Measurements from ENCODE around the gene ITGB2.

Gene ITGB2

GRCh38 chr21:44955141-44955797 is 34.6 kb upstream of the ITGB2 start:
- DNase-seq = no peak

GRCh38 chr21:44954281-44954771 is 33.6 kb upstream of the ITGB2 start:
- DNase-seq = no peak

DNA sequence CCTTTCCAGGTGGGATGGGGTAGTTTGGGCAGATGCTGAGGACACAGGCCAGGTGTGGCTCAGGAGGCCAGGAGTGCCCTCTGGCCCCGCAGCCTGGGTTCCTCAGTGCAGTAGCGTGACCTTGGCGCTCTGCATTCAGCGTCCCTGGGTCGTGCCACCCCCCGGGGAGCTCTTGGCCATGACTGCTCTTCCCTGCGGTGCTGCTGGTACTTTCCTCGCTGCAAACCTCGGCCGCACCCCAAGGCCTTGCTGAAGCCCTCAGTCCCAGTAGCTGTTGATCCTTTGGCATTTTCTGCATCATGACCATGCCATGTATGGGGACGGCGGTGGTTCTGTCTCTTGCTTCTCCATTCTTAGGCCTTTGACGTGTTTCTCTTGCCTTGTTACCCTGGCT is 32.9 kb upstream of the ITGB2 start:
- no peak for DNase-seq

- no peak for DNase-seq
Measured at GRCh38 chr21:44952929-44953627, 32.4 kb upstream of the ITGB2 start.

GRCh38 chr21:44952116-44952928 is 31.6 kb upstream of the ITGB2 start:
- DNase-seq = no peak

DNA sequence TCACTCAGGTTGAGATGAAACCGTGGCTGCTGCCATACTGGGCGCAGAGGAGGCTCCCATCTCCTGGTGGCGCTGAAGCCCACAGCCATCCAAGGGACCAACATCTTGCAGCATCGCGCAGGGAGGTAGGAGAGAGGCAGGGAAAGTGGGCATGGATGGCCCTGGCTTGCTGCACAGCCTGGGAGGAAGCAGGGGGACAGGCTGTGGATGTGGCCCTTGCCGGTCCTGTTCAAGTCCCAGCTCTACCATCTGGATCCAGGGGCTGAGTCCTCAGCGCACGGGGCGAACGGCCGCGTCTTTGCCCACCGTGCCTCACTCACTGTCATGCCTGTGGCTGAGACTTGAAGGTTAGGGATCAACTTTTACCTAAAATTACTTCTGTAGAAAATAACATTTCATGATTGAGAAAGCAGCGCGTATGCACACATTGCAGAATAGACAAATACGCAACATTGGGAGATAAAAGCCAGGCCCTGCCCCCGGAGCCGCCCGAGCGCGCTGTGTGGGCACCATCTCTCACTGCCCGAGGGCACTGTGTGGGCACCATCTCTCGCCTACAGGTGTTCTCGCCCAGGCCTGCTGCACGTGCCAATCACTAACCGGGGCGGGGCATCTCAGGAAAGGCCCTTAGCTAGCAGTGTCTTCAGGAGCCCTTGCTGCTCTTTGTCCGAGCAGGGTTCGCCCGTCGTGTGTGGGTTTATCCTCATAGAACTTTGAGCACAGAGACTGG is 30.7 kb upstream of the ITGB2 start:
- no peak for DNase-seq

DNA sequence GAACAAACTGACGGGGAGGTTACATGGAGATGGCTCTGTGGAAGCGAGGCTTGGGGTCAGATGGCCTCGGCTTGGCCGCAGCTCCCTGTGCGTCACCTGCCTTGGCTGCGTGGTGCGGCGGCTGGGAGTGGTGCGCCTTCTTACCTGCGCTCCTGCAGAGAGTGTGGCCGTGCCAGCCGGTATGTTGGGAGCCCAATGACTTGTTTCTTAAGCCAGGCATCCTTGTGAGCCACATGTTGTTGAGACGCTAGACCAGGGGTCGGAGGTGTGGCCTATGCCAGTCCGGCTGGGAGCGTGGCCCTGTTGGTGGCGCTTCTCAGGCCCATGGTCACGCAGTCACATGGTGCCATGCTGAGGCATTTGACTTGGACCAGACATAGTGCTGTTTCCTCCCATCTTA is 29.7 kb upstream of the ITGB2 start:
- DNase-seq = no peak

DNA sequence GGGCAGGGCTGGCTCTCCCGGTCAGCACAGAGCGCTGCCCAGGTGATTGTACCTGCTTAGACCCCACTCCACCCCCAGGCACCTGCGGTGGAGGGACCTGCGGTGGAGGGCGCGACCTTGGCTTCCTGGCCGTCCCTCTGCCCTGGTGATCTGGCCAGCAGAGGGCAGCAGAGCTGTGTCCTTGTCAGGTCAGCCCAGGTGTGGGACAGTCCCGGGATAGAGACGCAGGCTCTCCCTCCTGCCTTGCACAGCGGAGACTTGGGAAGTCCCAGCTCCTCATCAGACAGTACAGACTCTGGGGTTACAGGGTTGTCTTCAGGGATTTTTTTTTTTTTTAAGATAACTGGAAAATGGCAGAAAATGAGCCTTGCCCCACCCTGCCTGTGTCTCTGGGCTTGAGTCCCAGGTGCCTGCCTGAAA is 29.1 kb upstream of the ITGB2 start:
- DNase-seq = peak; percentile 84

DNA sequence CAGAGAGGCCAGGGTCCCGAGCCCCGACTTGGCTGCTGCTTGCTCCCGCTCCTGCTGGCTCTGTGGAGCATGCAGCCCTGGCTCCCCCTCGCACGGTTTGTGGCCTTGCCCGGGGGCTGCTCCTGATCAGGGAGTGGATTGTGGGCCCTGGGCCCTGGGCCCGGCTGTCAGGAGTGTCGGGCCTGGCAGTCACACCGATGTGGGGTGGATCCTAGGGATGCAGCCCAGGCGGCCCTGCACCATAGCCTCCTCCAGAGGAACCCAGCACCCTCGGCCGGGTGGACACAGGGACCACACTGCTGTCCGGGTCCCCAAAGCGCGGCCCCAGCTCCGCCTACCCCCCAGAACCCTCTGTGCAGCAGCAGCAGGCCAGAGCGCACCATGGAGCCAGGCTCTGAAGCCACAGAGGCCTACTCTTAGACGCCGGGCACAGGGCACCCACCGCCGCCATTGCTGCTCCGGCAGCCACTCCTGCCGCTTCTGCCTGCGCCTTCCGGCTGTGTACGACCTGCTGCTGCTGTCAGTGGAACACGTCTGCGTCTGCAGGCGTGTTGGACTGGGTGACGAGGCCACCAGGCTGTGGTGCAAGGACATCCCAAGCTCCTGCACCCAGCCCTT is 28.6 kb upstream of the ITGB2 start:
- DNase-seq = no peak

DNA sequence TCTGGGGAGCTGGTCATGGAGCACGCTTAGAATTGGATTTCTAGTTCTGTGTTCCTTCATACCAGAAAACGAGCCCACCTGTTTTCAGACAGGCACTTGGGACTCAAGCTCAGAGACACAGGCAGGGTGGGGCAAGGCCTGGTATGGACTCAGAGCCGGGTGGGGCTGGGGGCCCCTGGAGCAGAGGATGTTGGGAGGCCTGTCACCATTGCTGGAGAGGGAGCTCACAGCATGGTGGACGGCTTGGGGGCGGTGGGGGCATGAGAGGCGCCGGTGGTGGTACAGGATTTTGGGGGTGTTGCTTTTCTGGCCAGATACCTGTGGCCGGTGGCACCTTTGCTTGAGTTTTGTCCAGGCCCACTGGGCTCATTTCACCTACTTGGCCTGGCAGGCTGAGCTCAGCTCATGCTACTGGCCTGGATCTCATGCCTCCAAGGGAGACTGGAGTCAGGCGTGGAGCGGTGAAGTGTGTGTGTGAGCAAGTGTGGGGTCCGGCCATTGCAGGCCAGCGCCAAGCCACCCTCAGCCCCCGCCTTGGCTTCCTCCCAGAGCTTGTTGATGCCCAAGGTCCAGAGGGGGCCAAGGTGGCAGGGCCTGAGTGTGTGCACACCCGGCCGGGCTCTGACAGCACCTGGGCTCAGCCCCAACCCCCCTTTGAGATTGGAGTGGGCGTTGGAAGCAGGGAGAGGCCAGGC is 27.9 kb upstream of the ITGB2 start:
- DNase-seq = no peak

DNA sequence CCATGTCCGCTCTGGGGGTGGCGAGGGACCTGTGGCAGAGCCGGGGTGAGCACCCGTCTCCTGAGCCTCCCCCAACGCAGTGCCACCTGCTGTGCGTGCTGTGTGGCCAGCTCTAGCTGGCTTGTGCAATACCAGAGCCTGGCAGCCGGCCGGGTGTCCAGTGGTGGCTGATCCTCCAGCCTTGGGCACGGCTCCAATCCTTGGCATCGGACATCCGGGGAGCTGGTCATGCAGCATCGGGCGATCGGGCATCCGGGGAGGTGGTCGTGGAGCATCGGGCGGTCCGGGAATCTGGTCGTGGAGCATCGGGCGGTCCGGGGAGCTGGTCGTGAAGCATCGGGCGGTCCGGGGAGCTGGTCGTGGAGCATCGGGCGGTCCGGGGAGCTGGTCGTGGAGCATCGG is 27.2 kb upstream of the ITGB2 start:
- no peak for DNase-seq

- DNase-seq = no peak
Measured at GRCh38 chr21:44947111-44947929, 26.6 kb upstream of the ITGB2 start.

GRCh38 chr21:44946254-44947041 is 25.7 kb upstream of the ITGB2 start:
- DNase-seq = no peak

DNA sequence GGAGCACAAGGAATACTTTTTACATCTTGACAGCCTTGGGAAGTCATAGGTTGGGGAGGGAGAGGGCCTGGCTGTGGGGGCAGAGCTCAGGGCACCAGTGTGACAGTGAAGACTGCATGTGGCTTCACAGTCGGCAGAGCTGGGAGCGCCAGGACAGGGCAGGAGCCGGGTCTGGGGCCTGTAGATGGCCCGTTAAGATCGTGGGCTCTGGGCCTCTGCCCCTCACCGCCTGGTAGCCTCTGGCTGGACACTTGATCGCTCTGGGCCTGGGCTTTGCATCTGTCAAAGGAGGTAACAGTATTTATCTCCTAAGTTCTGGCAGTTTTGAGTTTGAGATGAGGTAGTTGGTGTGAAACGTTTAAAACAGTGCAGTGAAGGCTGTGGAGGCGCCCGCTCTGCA is 23.9 kb upstream of the ITGB2 start:
- no peak for DNase-seq

GRCh38 chr21:44943686-44944550 is 23.2 kb upstream of the ITGB2 start:
- no peak for DNase-seq

DNA sequence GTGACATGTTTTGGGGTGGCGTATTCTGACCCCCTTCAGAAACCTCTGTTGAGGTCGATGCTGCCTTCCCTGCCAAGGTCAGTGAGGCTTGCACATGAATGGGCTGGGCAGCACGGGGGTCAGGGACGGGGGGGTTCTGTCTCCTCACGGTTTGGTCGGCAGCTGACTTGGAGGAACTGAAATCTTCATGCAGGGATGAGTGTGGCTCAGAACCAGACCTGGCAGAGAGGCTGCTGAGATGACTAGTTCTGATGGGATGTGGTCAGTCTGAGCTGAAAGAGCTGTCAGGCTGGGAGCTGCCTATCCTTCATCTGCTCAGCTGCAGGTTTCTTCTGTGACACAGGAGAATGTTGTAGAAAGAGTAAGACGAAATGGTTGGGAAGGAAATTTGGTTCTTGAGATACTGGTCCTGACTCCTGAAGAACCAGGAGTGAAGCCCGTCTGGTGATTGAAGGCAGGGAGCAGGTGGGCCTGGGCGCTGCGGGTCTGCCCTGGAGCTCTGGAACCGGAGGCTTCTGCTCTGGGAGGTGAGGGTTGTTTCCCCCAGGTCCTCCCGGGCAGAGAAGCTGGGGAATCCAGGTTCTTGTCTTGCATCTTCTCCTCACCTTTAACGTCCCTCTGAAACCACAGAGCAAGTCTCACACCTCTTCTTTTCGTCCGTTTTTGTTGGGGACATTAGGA is 22.4 kb upstream of the ITGB2 start:
- DNase-seq = no peak

GRCh38 chr21:44942566-44942965 is 21.9 kb upstream of the ITGB2 start:
- no peak for DNase-seq

- DNase-seq = no peak
Measured at GRCh38 chr21:44941567-44941966, 20.9 kb upstream of the ITGB2 start.
